ENCODE data around the gene MBD3.

- no peak for TF ChIP-seq CTCF (IDR thresholded peaks at IDR 0.05)
- no peak for TF ChIP-seq POLR2AphosphoS5 (IDR thresholded peaks at IDR 0.05)
- TF ChIP-seq POLR2A (IDR thresholded peaks at IDR 0.05) = no peak
- no peak for TF ChIP-seq EP300 (IDR thresholded peaks at IDR 0.05)
Measured at GRCh38 chr19:1598777-1599459, 6.3 kb upstream of the MBD3 start.
